Dermis blood vessel endothelial cell (primary cell): ENCODE data around the gene DPPA3. TPM values are rescaled to one million over a fixed set of nuclear protein-coding genes. Genes with fewer than 3 reads are reported as not detected.
"Not testable (repeated sequence)": the region's sequence is repeated elsewhere in the genome, so short reads cannot be mapped to it uniquely, and the experiment has no call there.

Experiments
- DNase-seq: peaks from one replicate; pipeline ENCODE4 v3.0.0; 2010
- total RNA-seq: library from RNA; depleted of rRNA; stranded (reverse); fragments of >200 nt; gene quantifications from 2 replicates; pipeline ENCODE4 v1.2.3, GENCODE V29; 2014

The DPPA3 gene
- total RNA-seq: not detected in 2 replicates

GRCh38 chr12:7711133-7711532, at the start of gene DPPA3:
TSS of gene DPPA3 (plus strand) at chr12:7711433. CDS start at chr12:7711571, 138 bp downstream.
- DNase-seq: no peak

- no peak for DNase-seq
Observed at GRCh38 chr12:7661741-7662140, 49.5 kb upstream of the DPPA3 start.

GRCh38 chr12:7666595-7666994, 44.6 kb upstream of the DPPA3 start:
- DNase-seq: no peak

- peak; percentile 26 for DNase-seq
Observed at GRCh38 chr12:7667125-7667524, 44.1 kb upstream of the DPPA3 start.

GRCh38 chr12:7668171-7668570, 43.1 kb upstream of the DPPA3 start:
- DNase-seq: no peak

GRCh38 chr12:7675455-7675854, 35.8 kb upstream of the DPPA3 start:
- not testable (repeated sequence) for DNase-seq

GRCh38 chr12:7677432-7677888, 33.8 kb upstream of the DPPA3 start:
- DNase-seq: peak; percentile 81

- no peak for DNase-seq
Observed at GRCh38 chr12:7678744-7679143, 32.5 kb upstream of the DPPA3 start.

- no peak for DNase-seq
Observed at GRCh38 chr12:7679251-7680045, 31.8 kb upstream of the DPPA3 start.

GRCh38 chr12:7681535-7681934, 29.7 kb upstream of the DPPA3 start:
- no peak for DNase-seq

- DNase-seq: no peak
Observed at GRCh38 chr12:7693793-7694192, 17.4 kb upstream of the DPPA3 start.

- DNase-seq: no peak
Observed at GRCh38 chr12:7694556-7695236, 16.5 kb upstream of the DPPA3 start.

GRCh38 chr12:7695237-7695560, 16.0 kb upstream of the DPPA3 start:
- peak; percentile 73 for DNase-seq

GRCh38 chr12:7695566-7696197, 15.6 kb upstream of the DPPA3 start, which contains the start of gene GDF3:
TSS of gene GDF3 (minus strand) at chr12:7695775. CDS start at chr12:7695728, 47 bp downstream.
- peak; percentile 77 for DNase-seq

GRCh38 chr12:7705846-7706245, 5.4 kb upstream of the DPPA3 start:
- DNase-seq: no peak

- no peak for DNase-seq
Observed at GRCh38 chr12:7709969-7710675, 1.1 kb upstream of the DPPA3 start.

- no peak for DNase-seq
Observed at GRCh38 chr12:7712841-7713442, 1.7 kb downstream of the DPPA3 start.

- no peak for DNase-seq
Observed at GRCh38 chr12:7716381-7716780, 5.1 kb downstream of the DPPA3 start.

GRCh38 chr12:7719946-7720730, 8.9 kb downstream of the DPPA3 start:
- DNase-seq: no peak

- DNase-seq: no peak
Observed at GRCh38 chr12:7723926-7724325, 12.7 kb downstream of the DPPA3 start.

- DNase-seq: no peak
Observed at GRCh38 chr12:7729746-7730145, 18.5 kb downstream of the DPPA3 start.

GRCh38 chr12:7730984-7731383, 19.8 kb downstream of the DPPA3 start:
- DNase-seq: not testable (repeated sequence)
